Lower leg skin (tissue), 4 donors: Measurements from ENCODE around the gene SLC9A9. TPM values are rescaled to one million over a fixed set of nuclear protein-coding genes. Genes with fewer than 3 reads are reported as not detected.

Source experiments
- DNase-seq, 2 donors: peaks; one replicate each; pipeline ENCODE4 v3.0.0-alpha.2; 2019; ENCODE audit warnings: low spot score in 2 of 2
- H3K4me3 ChIP-seq: fragments of 200-600 bp; sonication (generic); 2 replicates; pipeline ENCODE4 v1.5.1; 2017; ENCODE audit warnings: mild to moderate bottlenecking, low read depth; ENCODE audit not compliant: poor library complexity, severe bottlenecking
- CTCF ChIP-seq, 3 donors: fragments of 450-650 bp; IDR thresholded peaks; one replicate each; pipeline ENCODE4 v1.5.1; 2016; ENCODE audit warnings: antibody characterized with exemption in 3 of 3, mild to moderate bottlenecking in 3 of 3, moderate library complexity in 2 of 3
- POLR2A ChIP-seq, 2 donors: fragments of 450-650 bp; IDR thresholded peaks; one replicate each; pipeline ENCODE4 v1.6.1; 2016 to 2017; ENCODE audit warnings: antibody characterized with exemption in 2 of 2, mild to moderate bottlenecking in 1 of 2, moderate library complexity in 1 of 2
- WGBS, 2 donors: methylation state at CpG; one replicate each; pipeline ENCODE4 v1.1.5; 2018; 5-methylcytosine and 5-hydroxymethylcytosine counted together
- intact Hi-C: fragments of 100-400 bp; cut with DNase I; formaldehyde crosslinking; loops from one replicate; pipeline ENCODE4 v1.15.0; 2023; ENCODE audit warnings: low total_unique reads
- total RNA-seq, 4 donors: library from RNA; depleted of rRNA; stranded (reverse); fragments of >200 nt; gene quantifications; one replicate each; pipeline ENCODE4 v1.1.0, GENCODE V29; 2016

SLC9A9 gene
- total RNA-seq, 4 donors from 2014 or later = 14.6 to 40.8 (median 23.7) TPM

- 79 to 87% methylated on average over 7 of the region's 7 CpGs for WGBS, 2 donors
- no peak for DNase-seq
- H3K4me3 ChIP-seq = no peak overlapping the region
- intact Hi-C loops = no loop called here
- TF ChIP-seq POLR2A (IDR thresholded peaks at IDR 0.05) (no peak), CTCF (IDR thresholded peaks at IDR 0.05) (no peak)
Observed at GRCh38 chr3:143718463-143718862, 129.8 kb downstream of the SLC9A9 start.

GRCh38 chr3:143716731-143717130 lies 131.5 kb downstream of the SLC9A9 start:
- 81 to 89% methylated on average over 4 of the region's 4 CpGs for WGBS, 2 donors
- TF ChIP-seq CTCF (IDR thresholded peaks at IDR 0.05) (no peak), POLR2A (IDR thresholded peaks at IDR 0.05) (no peak)
- DNase-seq = no peak
- intact Hi-C loops = no loop called here
- H3K4me3 ChIP-seq = no peak overlapping the region

- intact Hi-C loops = no loop called here
- H3K4me3 ChIP-seq = no peak overlapping the region
- no peak for DNase-seq
- TF ChIP-seq CTCF (IDR thresholded peaks at IDR 0.05) (no peak), POLR2A (IDR thresholded peaks at IDR 0.05) (no peak)
Observed at GRCh38 chr3:143712522-143712921, 135.7 kb downstream of the SLC9A9 start.

- WGBS, 2 donors = 36 to 52% methylated on average over 1 of the region's 1 CpG
- no peak for TF ChIP-seq CTCF (IDR thresholded peaks at IDR 0.05)
- intact Hi-C loops = no loop called here
- DNase-seq = no peak
- H3K4me3 ChIP-seq = no peak overlapping the region
Observed at GRCh38 chr3:143707848-143708247, 140.4 kb downstream of the SLC9A9 start.

GRCh38 chr3:143700431-143700975 lies 147.8 kb downstream of the SLC9A9 start:
- H3K4me3 ChIP-seq = no peak overlapping the region
- 94 to 100% methylated on average over 1 of the region's 1 CpG for WGBS, 2 donors
- no peak for DNase-seq
- TF ChIP-seq CTCF (IDR thresholded peaks at IDR 0.05) (no peak), POLR2A (IDR thresholded peaks at IDR 0.05) (no peak)
- intact Hi-C loops = no loop called here

GRCh38 chr3:143699424-143699823 lies 148.8 kb downstream of the SLC9A9 start:
- H3K4me3 ChIP-seq = no peak overlapping the region
- no peak for DNase-seq
- TF ChIP-seq POLR2A (IDR thresholded peaks at IDR 0.05) = no peak
- no peak for TF ChIP-seq CTCF (IDR thresholded peaks at IDR 0.05)
- WGBS, 2 donors = 67 to 87% methylated on average over 3 of the region's 3 CpGs
- intact Hi-C loops = no loop called here
